ENCODE data around the gene ATXN1.

The ATXN1 gene

DNA sequence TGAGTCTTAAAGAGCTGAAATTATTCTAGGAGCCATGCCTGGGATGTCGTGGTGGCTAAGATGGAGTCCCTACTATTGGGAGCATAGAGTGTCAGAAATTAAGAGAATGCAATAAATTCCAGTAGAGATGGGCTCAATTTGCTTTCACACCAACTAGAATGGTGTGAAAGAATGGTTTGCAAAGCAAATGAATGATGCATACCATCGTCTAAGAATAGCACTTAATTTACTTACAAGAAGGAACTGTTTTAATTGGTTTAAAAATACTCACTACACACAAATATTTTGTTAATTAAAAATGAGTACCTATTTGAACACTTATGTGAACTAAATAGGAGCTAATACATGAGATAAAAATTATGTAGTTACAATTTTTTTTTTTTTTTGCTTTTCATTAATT lies 390.3 kb downstream of the ATXN1 start:
- no peak overlapping the region for H3K4me3 ChIP-seq (ENCODE audit: low read length)
- no peak for DNase-seq (ENCODE audit: low read depth)
- TF ChIP-seq, protein P1, sequence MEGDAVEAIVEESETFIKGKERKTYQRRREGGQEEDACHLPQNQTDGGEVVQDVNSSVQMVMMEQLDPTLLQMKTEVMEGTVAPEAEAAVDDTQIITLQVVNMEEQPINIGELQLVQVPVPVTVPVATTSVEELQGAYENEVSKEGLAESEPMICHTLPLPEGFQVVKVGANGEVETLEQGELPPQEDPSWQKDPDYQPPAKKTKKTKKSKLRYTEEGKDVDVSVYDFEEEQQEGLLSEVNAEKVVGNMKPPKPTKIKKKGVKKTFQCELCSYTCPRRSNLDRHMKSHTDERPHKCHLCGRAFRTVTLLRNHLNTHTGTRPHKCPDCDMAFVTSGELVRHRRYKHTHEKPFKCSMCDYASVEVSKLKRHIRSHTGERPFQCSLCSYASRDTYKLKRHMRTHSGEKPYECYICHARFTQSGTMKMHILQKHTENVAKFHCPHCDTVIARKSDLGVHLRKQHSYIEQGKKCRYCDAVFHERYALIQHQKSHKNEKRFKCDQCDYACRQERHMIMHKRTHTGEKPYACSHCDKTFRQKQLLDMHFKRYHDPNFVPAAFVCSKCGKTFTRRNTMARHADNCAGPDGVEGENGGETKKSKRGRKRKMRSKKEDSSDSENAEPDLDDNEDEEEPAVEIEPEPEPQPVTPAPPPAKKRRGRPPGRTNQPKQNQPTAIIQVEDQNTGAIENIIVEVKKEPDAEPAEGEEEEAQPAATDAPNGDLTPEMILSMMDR (conservative IDR thresholded peaks at IDR 0.05; ENCODE audit: low read depth, low read length): no peak

- no peak overlapping the region for H3K4me3 ChIP-seq (ENCODE audit: low read length)
- TF ChIP-seq, protein P1 (conservative IDR thresholded peaks at IDR 0.05; ENCODE audit: low read depth, low read length): no peak
- no peak for DNase-seq (ENCODE audit: low read depth)
These were observed 391.3 kb downstream of the ATXN1 start for GRCh38 chr6:16369989-16370388.

- TF ChIP-seq, protein P1 (conservative IDR thresholded peaks at IDR 0.05; ENCODE audit: low read depth, low read length): no peak
These were observed 392.0 kb downstream of the ATXN1 start for GRCh38 chr6:16369140-16369745.

GRCh38 chr6:16367571-16367970 lies 393.7 kb downstream of the ATXN1 start:
- DNase-seq (ENCODE audit: low read depth): no peak
- no peak overlapping the region for H3K4me3 ChIP-seq (ENCODE audit: low read length)
- TF ChIP-seq, protein P1 (conservative IDR thresholded peaks at IDR 0.05; ENCODE audit: low read depth, low read length): no peak

More at GRCh38 chr6:16369140-16369745, 392.0 kb downstream of the ATXN1 start:
- DNase-seq (ENCODE audit: low read depth): no peak
- no peak overlapping the region for H3K4me3 ChIP-seq (ENCODE audit: low read length)

GRCh38 chr6:16363749-16364148 lies 397.5 kb downstream of the ATXN1 start:
- no peak overlapping the region for H3K4me3 ChIP-seq (ENCODE audit: low read length)
- DNase-seq (ENCODE audit: low read depth): no peak
- TF ChIP-seq, protein P1 (conservative IDR thresholded peaks at IDR 0.05; ENCODE audit: low read depth, low read length): no peak

GRCh38 chr6:16362819-16363589 lies 398.3 kb downstream of the ATXN1 start:
- TF ChIP-seq, protein P1 (conservative IDR thresholded peaks at IDR 0.05; ENCODE audit: low read depth, low read length): no peak

GRCh38 chr6:16362296-16362695 lies 399.0 kb downstream of the ATXN1 start:
- H3K4me3 ChIP-seq (ENCODE audit: low read length): no peak overlapping the region
- no peak for DNase-seq (ENCODE audit: low read depth)
- TF ChIP-seq, protein P1 (conservative IDR thresholded peaks at IDR 0.05; ENCODE audit: low read depth, low read length): no peak

More at GRCh38 chr6:16362819-16363589, 398.3 kb downstream of the ATXN1 start:
- no peak overlapping the region for H3K4me3 ChIP-seq (ENCODE audit: low read length)
- DNase-seq (ENCODE audit: low read depth): no peak
